Upper lobe of left lung (tissue), 4 donors: ENCODE measurements around the gene TUBB3.

Experiments used
- CTCF ChIP-seq, 6 experiments: fragments of 450-650 bp in 4 of 6; fragments of 200-600 bp in 2 of 6; sonication (generic) in 2 of 6; IDR thresholded peaks; one replicate each; pipeline ENCODE4 v1.5.1; 2016 to 2019; ENCODE audit warnings: antibody characterized with exemption in 6 of 6
- EP300 ChIP-seq, 4 donors: sonication (generic); formaldehyde crosslinking; IDR thresholded peaks; one replicate each; pipeline ENCODE4 v1.5.1; 2017; ENCODE audit warnings: antibody characterized with exemption in 4 of 4, control low read depth in 2 of 4
- POLR2A ChIP-seq, 4 donors: fragments of 450-650 bp; IDR thresholded peaks; one replicate each; pipeline ENCODE4 v1.5.1; 2016 to 2017; ENCODE audit warnings: antibody characterized with exemption in 4 of 4, mild to moderate bottlenecking in 2 of 4
- POLR2AphosphoS5 ChIP-seq, 2 donors: sonication (generic); formaldehyde crosslinking; IDR thresholded peaks; one replicate each; pipeline ENCODE4 v1.5.1; 2017; ENCODE audit warnings: antibody characterized with exemption in 2 of 2

- TF ChIP-seq POLR2AphosphoS5 (IDR thresholded peaks at IDR 0.05) (no peak), CTCF (IDR thresholded peaks at IDR 0.05) (no peak), POLR2A (IDR thresholded peaks at IDR 0.05) (no peak), EP300 (IDR thresholded peaks at IDR 0.05) (no peak)
Observed at GRCh38 chr16:89881368-89881730, 41.8 kb upstream of the TUBB3 start.
